KMS-11 (cell line): Measurements from ENCODE around the gene ASCC1.

Experiments
- H2AFZ ChIP-seq: fragments of 200-600 bp; sonication (generic); 2 replicates; pipeline ENCODE4 v1.6.1; 2016; ENCODE audit warnings: antibody characterized with exemption, mixed run types, low read depth
- H3K27ac ChIP-seq: fragments of 200-600 bp; sonication (generic); 2 replicates; pipeline ENCODE4 v1.6.1; 2016; ENCODE audit warnings: mild to moderate bottlenecking, mixed run types
- H3K27me3 ChIP-seq: fragments of 200-600 bp; sonication (generic); 2 replicates; pipeline ENCODE4 v1.6.1; 2017; ENCODE audit warnings: mild to moderate bottlenecking, low read depth, mixed run types, moderate library complexity; ENCODE audit not compliant: insufficient read depth
- H3K36me3 ChIP-seq: fragments of 200-600 bp; sonication (generic); 2 replicates; pipeline ENCODE4 v1.6.1; 2017; ENCODE audit warnings: mild to moderate bottlenecking, mixed run types; ENCODE audit not compliant: insufficient read depth
- H3K4me1 ChIP-seq: fragments of 200-600 bp; sonication (generic); 2 replicates; pipeline ENCODE4 v1.6.1; 2016; ENCODE audit warnings: mild to moderate bottlenecking, low read depth, mixed run types; ENCODE audit not compliant: poor library complexity, severe bottlenecking
- H3K4me2 ChIP-seq: fragments of 200-600 bp; sonication (generic); 2 replicates; pipeline ENCODE4 v1.7.0; 2016; ENCODE audit warnings: mild to moderate bottlenecking, mixed run types
- H3K4me3 ChIP-seq: fragments of 200-600 bp; sonication (generic); IDR thresholded peaks from 2 replicates; pipeline ENCODE4 v1.6.1; 2017; ENCODE audit warnings: low read depth, low read length, mixed read lengths; ENCODE audit not compliant: insufficient read depth
- H3K79me2 ChIP-seq: fragments of 200-600 bp; sonication (generic); 2 replicates; pipeline ENCODE4 v1.6.1; 2016; ENCODE audit warnings: low read depth, mixed run types; ENCODE audit not compliant: insufficient read depth
- H3K9ac ChIP-seq: fragments of 200-600 bp; sonication (generic); 2 replicates; pipeline ENCODE4 v1.6.1; 2016; ENCODE audit warnings: mild to moderate bottlenecking, mixed run types
- H4K20me1 ChIP-seq: fragments of 200-600 bp; sonication (generic); 2 replicates; pipeline ENCODE4 v1.6.1; 2016; ENCODE audit warnings: mild to moderate bottlenecking, mixed run types; ENCODE audit not compliant: insufficient read depth
- CTCF ChIP-seq: fragments of 200-600 bp; sonication (generic); conservative IDR thresholded peaks from 2 replicates; pipeline ENCODE4 v1.6.1; 2017; ENCODE audit warnings: low read depth, mild to moderate bottlenecking, antibody characterized with exemption, low read length, moderate library complexity, mixed read lengths

ASCC1 gene

GRCh38 chr10:72061930-72062329 is 154.1 kb downstream of the ASCC1 start:
- Histone ChIP-seq H2AFZ (no peak overlapping the region), H4K20me1 (no peaks in the 10 kb centered on the region), H3K27ac (no peak overlapping the region), H3K27me3 (no peaks in the 10 kb centered on the region), H3K9ac (no peak overlapping the region), H3K79me2 (no peaks in the 10 kb centered on the region), H3K4me2 (no peak overlapping the region), H3K4me1 (no peaks in the 10 kb centered on the region), H3K36me3 (no peaks in the 10 kb centered on the region), H3K4me3 (no peak overlapping the region)
- TF ChIP-seq CTCF, result no peak

- no peaks in the 10 kb centered on the region for H4K20me1 ChIP-seq
- H3K79me2 ChIP-seq, result no peaks in the 10 kb centered on the region
- no peaks in the 10 kb centered on the region for H3K36me3 ChIP-seq
- H3K27me3 ChIP-seq, result no peaks in the 10 kb centered on the region
- no peak overlapping the region for H3K9ac ChIP-seq
- no peak for TF ChIP-seq CTCF
- no peak overlapping the region for H3K4me3 ChIP-seq
- no peak overlapping the region for H3K27ac ChIP-seq
- no peak overlapping the region for H3K4me2 ChIP-seq
- H3K4me1 ChIP-seq, result no peaks in the 10 kb centered on the region
- no peak overlapping the region for H2AFZ ChIP-seq
These were observed 154.6 kb downstream of the ASCC1 start for GRCh38 chr10:72061491-72061890.

- no peak overlapping the region for H3K27ac ChIP-seq
- no peak overlapping the region for H3K4me2 ChIP-seq
- no peaks in the 10 kb centered on the region for H3K27me3 ChIP-seq
- TF ChIP-seq CTCF, result no peak
- no peak overlapping the region for H3K9ac ChIP-seq
- H3K4me1 ChIP-seq, result no peaks in the 10 kb centered on the region
- no peak overlapping the region for H3K4me3 ChIP-seq
- H3K79me2 ChIP-seq, result no peaks in the 10 kb centered on the region
- H2AFZ ChIP-seq, result no peak overlapping the region
- H4K20me1 ChIP-seq, result no peaks in the 10 kb centered on the region
- H3K36me3 ChIP-seq, result no peaks in the 10 kb centered on the region
These were observed 155.9 kb downstream of the ASCC1 start for GRCh38 chr10:72059843-72060822.

- no peak overlapping the region for H3K27ac ChIP-seq
- H4K20me1 ChIP-seq, result no peaks in the 10 kb centered on the region
- no peak overlapping the region for H3K9ac ChIP-seq
- no peak overlapping the region for H3K4me3 ChIP-seq
- no peaks in the 10 kb centered on the region for H3K36me3 ChIP-seq
- H3K4me2 ChIP-seq, result no peak overlapping the region
- no peaks in the 10 kb centered on the region for H3K4me1 ChIP-seq
- TF ChIP-seq CTCF, result no peak
- H3K79me2 ChIP-seq, result no peaks in the 10 kb centered on the region
- H2AFZ ChIP-seq, result no peak overlapping the region
- H3K27me3 ChIP-seq, result no peaks in the 10 kb centered on the region
These were observed 156.9 kb downstream of the ASCC1 start for GRCh38 chr10:72058989-72059842.
